SK-N-SH treated with all-trans-retinoic acid at 6 μM for 48 hours (cell line): ENCODE measurements around the gene CCNL2.
"Not testable (repeated sequence)": the region's sequence is repeated elsewhere in the genome, so short reads cannot be mapped to it uniquely, and the experiment has no call there.

Experiments
- ARNTL ChIP-seq: fragments of 450-650 bp; formaldehyde crosslinking; IDR thresholded peaks from 2 replicates; pipeline ENCODE4 v1.5.0; 2020; ENCODE audit warnings: low read depth, mild to moderate bottlenecking, moderate library complexity, borderline replicate concordance
- GLIS3 ChIP-seq: fragments of 250-450 bp; sonication (Bioruptor Pico); IDR thresholded peaks from 2 replicates; pipeline ENCODE4 v1.5.0; 2020; ENCODE audit warnings: mild to moderate bottlenecking, moderate library complexity
- ISL1 ChIP-seq: fragments of 250-450 bp; sonication (Bioruptor Pico); IDR thresholded peaks from 2 replicates; pipeline ENCODE4 v2.1.2; 2022; ENCODE audit warnings: mild to moderate bottlenecking, moderate library complexity
- OSR1 ChIP-seq: fragments of 250-450 bp; sonication (Bioruptor Pico); IDR thresholded peaks from 2 replicates; pipeline ENCODE4 v1.8.0; 2022; ENCODE audit warnings: moderate library complexity, mild to moderate bottlenecking, inconsistent platforms
- PATZ1 ChIP-seq: fragments of 250-450 bp; sonication (Bioruptor Pico); IDR thresholded peaks from 2 replicates; pipeline ENCODE4 v1.8.0; 2020; ENCODE audit warnings: mild to moderate bottlenecking, moderate library complexity, borderline replicate concordance
- RARB ChIP-seq: fragments of 250-450 bp; sonication (Bioruptor Pico); IDR thresholded peaks from 2 replicates; pipeline ENCODE4 v1.8.0; 2021; ENCODE audit warnings: mild to moderate bottlenecking, moderate library complexity
- TCF4 ChIP-seq: fragments of 250-450 bp; sonication (Bioruptor Pico); IDR thresholded peaks from 2 replicates; pipeline ENCODE4 v1.8.0; 2021; ENCODE audit warnings: mild to moderate bottlenecking, moderate library complexity, borderline replicate concordance
- ZC3H10 ChIP-seq: fragments of 250-450 bp; sonication (Bioruptor Pico); IDR thresholded peaks from 2 replicates; pipeline ENCODE4 v1.5.1; 2021; ENCODE audit warnings: mild to moderate bottlenecking, moderate library complexity
- ZFP30 ChIP-seq: fragments of 450-650 bp; formaldehyde crosslinking; IDR thresholded peaks from 2 replicates; pipeline ENCODE4 v1.5.0; 2022; ENCODE audit warnings: mild to moderate bottlenecking, moderate library complexity
- ZNF565 ChIP-seq: fragments of 450-650 bp; formaldehyde crosslinking; conservative IDR thresholded peaks from 2 replicates; pipeline ENCODE4 v1.5.0; 2020; ENCODE audit warnings: low read depth, mild to moderate bottlenecking, moderate library complexity
- ZNF8 ChIP-seq: fragments of 450-650 bp; formaldehyde crosslinking; IDR thresholded peaks from 2 replicates; pipeline ENCODE4 v1.5.0; 2020; ENCODE audit warnings: mild to moderate bottlenecking, moderate library complexity

DNA sequence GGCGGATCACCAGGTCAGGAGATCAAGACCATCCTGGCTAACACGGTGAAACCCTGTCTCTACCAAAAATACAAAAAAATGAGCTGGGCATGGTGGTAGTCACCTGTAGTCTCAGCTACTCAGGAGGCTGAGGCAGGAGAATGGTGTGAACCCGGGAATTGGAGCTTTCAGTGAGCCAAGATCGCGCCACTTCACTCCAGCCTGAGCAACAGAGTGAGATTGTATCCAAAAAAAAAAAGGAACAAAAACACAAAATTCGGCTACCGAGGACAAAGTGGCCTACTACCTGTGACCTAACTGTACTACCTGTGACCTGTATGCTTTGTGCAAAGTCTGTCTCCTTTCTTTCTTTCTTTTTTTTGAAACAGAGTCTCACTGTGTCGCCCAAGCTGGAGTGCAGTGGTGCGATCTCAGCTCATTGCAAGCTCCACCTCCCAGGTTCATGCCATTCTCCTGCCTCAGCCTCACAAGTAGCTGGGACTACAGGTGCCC, 3.8 kb upstream of the CCNL2 start:
- TF ChIP-seq ZC3H10 (CRISPR knock-in tag); PATZ1 (CRISPR knock-in tag); ARNTL (CRISPR knock-in tag); OSR1 (CRISPR knock-in tag); ZNF565 (CRISPR knock-in tag); GLIS3 (CRISPR knock-in tag); ISL1 (CRISPR knock-in tag); ZFP30; TCF4 (CRISPR knock-in tag); RARB (CRISPR knock-in tag); ZNF8 (CRISPR knock-in tag): not testable (repeated sequence)
